Measurements from ENCODE around the gene ABHD2.

GRCh38 chr15:89199746-89200145, 111.5 kb downstream of the ABHD2 start:
- TF ChIP-seq CTCF (IDR thresholded peaks at IDR 0.05; ENCODE audit: low read depth, low read length, poor library complexity, severe bottlenecking) = no peak
- TF ChIP-seq EZH2phosphoT487 (IDR thresholded peaks at IDR 0.05; ENCODE audit: borderline replicate concordance, low read length) = no peak

Measured in DOHH2 (cell line).